NCI-H82 treated with DMSO at 0.1 percent for 48 hours (cell line): Measurements from ENCODE around the gene CYTIP.
"Not testable (repeated sequence)": the region's sequence is repeated elsewhere in the genome, so short reads cannot be mapped to it uniquely, and the experiment has no call there.

ENCODE experiments used
- DNase-seq: peaks from one replicate; lab custom pipeline; 2025; ENCODE audit not compliant: unreplicated experiment; lab: John Stamatoyannopoulos, UW

CYTIP gene

DNA sequence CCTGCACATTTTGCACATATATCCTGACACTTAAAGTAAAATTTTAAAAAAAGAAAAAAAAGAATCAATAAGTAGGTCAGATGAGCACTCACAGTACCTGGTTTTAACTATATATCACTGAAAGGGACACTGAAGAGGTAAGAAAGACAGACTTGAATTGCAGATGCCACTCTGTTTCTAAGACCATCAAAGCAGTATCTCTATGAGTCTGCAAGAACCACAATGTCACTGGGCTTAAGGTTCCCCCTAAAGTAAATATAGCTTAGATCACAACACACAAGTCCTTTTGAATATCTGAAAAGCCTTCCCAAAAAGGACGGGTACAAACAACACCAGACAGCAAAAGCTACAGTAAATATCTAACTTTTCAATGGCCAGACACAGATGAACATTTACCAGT is 57.6 kb downstream of the CYTIP start:
- DNase-seq = no peak

- DNase-seq = no peak
Observed at GRCh38 chr2:157377861-157378260, 66.0 kb downstream of the CYTIP start.

DNA sequence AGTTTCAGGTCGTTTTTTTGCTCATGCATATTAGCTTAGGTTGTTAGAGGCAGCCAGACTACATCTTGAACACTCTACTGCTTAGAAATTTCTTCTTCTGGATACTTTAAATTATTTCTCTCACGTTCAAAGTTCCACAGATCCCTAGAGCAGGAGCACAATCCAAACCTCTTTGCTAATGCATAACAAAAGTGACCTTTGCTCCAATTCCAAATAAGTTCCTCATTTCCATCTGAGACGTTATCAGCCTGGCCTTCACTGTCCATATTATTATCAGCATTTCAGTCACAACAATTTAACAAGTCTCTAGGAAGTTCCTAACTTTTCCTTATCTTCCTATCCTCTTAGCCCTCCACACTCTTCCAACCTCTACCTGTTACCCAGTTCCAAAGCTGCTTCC is 67.8 kb downstream of the CYTIP start:
- no peak for DNase-seq

DNA sequence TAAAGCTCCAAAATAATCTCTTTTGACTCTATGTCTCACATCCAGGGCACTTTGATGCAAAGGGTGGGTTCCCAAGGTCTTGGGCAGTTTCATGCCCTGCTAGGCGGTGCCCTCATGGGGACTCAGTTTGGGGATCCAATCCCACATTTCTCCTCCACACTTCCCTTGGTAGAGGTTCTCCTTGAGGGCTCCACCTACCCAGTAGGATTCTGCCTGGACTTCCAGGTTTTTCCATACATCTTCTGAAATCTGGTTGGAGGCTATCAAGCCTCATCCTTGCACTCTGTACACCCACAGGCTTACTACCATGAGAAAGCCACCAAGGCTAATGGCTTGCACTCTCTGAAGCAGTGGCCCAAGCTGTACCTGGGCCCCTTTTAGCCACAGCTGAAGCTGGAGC is 68.5 kb downstream of the CYTIP start:
- DNase-seq = no peak

GRCh38 chr2:157368508-157368907 is 75.4 kb downstream of the CYTIP start:
- not testable (repeated sequence) for DNase-seq

- no peak for DNase-seq
Observed at GRCh38 chr2:157367704-157368103, 76.2 kb downstream of the CYTIP start.
